SU-DHL-6 (cell line): ENCODE measurements around the gene PM20D1.

Source experiments
- H2AFZ ChIP-seq: fragments of 200-600 bp; sonication (generic); 2 replicates; pipeline ENCODE4 v1.6.1; 2014; ENCODE audit warnings: low read depth, mild to moderate bottlenecking, moderate library complexity, mixed read lengths, antibody characterized with exemption, low read length; ENCODE audit not compliant: severe bottlenecking
- H3F3A ChIP-seq: fragments of 200-600 bp; shearing (Covaris generic); 2 replicates; pipeline ENCODE4 v1.6.0; 2016; ENCODE audit warnings: antibody characterized with exemption, mild to moderate bottlenecking; ENCODE audit not compliant: insufficient read depth
- H3K27ac ChIP-seq: fragments of 200-600 bp; sonication (generic); 2 replicates; pipeline ENCODE4 v1.5.1; 2016; ENCODE audit warnings: low read depth, mild to moderate bottlenecking, low read length, moderate library complexity, mixed read lengths
- H3K27me3 ChIP-seq: fragments of 200-600 bp; sonication (generic), shearing (Covaris generic); 2 replicates; pipeline ENCODE4 v1.6.0; 2014; ENCODE audit warnings: mild to moderate bottlenecking, low read length
- H3K36me3 ChIP-seq: fragments of 200-600 bp; sonication (generic); 2 replicates; pipeline ENCODE4 v1.6.1; 2014; ENCODE audit warnings: mild to moderate bottlenecking, low read length, mixed read lengths
- H3K4me2 ChIP-seq: fragments of 300-600, 200-600 bp; shearing (Covaris generic), sonication (generic); 2 replicates; pipeline ENCODE4 v1.6.0; 2014; ENCODE audit warnings: low read length, low read depth, mild to moderate bottlenecking; ENCODE audit not compliant: poor library complexity, severe bottlenecking
- H3K4me3 ChIP-seq: fragments of 200-600 bp; sonication (generic); 2 replicates; pipeline ENCODE4 v1.5.1; 2014; ENCODE audit warnings: antibody characterized with exemption, low read length, mild to moderate bottlenecking, mixed read lengths; ENCODE audit not compliant: insufficient read depth, poor library complexity, severe bottlenecking
- H3K79me2 ChIP-seq: fragments of 200-600 bp; sonication (generic); 2 replicates; pipeline ENCODE4 v1.6.1; 2014; ENCODE audit warnings: mild to moderate bottlenecking, low read length, moderate library complexity; ENCODE audit not compliant: insufficient read depth
- H3K9ac ChIP-seq: fragments of 200-600 bp; sonication (generic); 2 replicates; pipeline ENCODE4 v1.7.0; 2014; ENCODE audit warnings: mild to moderate bottlenecking, low read length
- H3K9me2 ChIP-seq: fragments of 200-600 bp; sonication (generic); replicated peaks from 2 replicates; pipeline ENCODE4 v1.6.1; 2014; ENCODE audit warnings: low read length; ENCODE audit not compliant: insufficient read depth
- H3K9me3 ChIP-seq: fragments of 200-600 bp; sonication (generic); 2 replicates; pipeline ENCODE4 v1.6.1; 2014; ENCODE audit warnings: low read length, mixed read lengths; ENCODE audit not compliant: insufficient read depth
- H4K20me1 ChIP-seq: fragments of 200-600 bp; sonication (generic); 2 replicates; pipeline ENCODE4 v1.6.1; 2014; ENCODE audit warnings: low read depth, mild to moderate bottlenecking, antibody characterized with exemption, low read length, moderate library complexity, mixed read lengths
- CTCF ChIP-seq: fragments of 200-600 bp; sonication (generic); IDR thresholded peaks from one replicate; pipeline ENCODE4 v1.5.1; 2017; ENCODE audit warnings: antibody characterized with exemption, mild to moderate bottlenecking, low read length, moderate library complexity; ENCODE audit not compliant: insufficient read depth, poor library complexity, severe bottlenecking
- EZH2phosphoT487 ChIP-seq: fragments of 200-600 bp; sonication (generic), shearing (Covaris generic); conservative IDR thresholded peaks from 2 replicates; pipeline ENCODE4 v1.6.1; 2018; ENCODE audit warnings: mild to moderate bottlenecking, antibody characterized with exemption, low read length, moderate library complexity, mixed read lengths

PM20D1 gene

GRCh38 chr1:205832326-205832751 lies 17.6 kb downstream of the PM20D1 start:
- TF ChIP-seq CTCF (no peak), EZH2phosphoT487 (no peak)
- no peak overlapping the region for H3K27ac ChIP-seq

GRCh38 chr1:205827623-205828022 lies 22.3 kb downstream of the PM20D1 start:
- Histone ChIP-seq H3K9me3 (no peaks in the 10 kb centered on the region), H3K36me3 (no peaks in the 10 kb centered on the region), H3K9me2 (no peaks in the 10 kb centered on the region), H3K9ac (no peak overlapping the region), H2AFZ (no peak overlapping the region), H3K79me2 (no peaks in the 10 kb centered on the region), H3K4me2 (no peak overlapping the region), H3K27me3 (no peaks in the 10 kb centered on the region), H4K20me1 (no peaks in the 10 kb centered on the region), H3F3A (peaks cover 12% of the 10 kb centered on the region), H3K27ac (no peak overlapping the region), H3K4me3 (no peak overlapping the region)
- TF ChIP-seq EZH2phosphoT487 (no peak), CTCF (no peak)

More at GRCh38 chr1:205832326-205832751, 17.6 kb downstream of the PM20D1 start:
- H3F3A ChIP-seq, result no peaks in the 10 kb centered on the region
- no peaks in the 10 kb centered on the region for H3K36me3 ChIP-seq
- H3K4me3 ChIP-seq, result no peak overlapping the region
- H3K9me3 ChIP-seq, result no peaks in the 10 kb centered on the region
- no peaks in the 10 kb centered on the region for H4K20me1 ChIP-seq
- H3K79me2 ChIP-seq, result no peaks in the 10 kb centered on the region
- no peaks in the 10 kb centered on the region for H3K9me2 ChIP-seq
- no peaks in the 10 kb centered on the region for H3K27me3 ChIP-seq
- H3K4me2 ChIP-seq, result no peak overlapping the region
- H3K9ac ChIP-seq, result no peak overlapping the region
- no peak overlapping the region for H2AFZ ChIP-seq

GRCh38 chr1:205826995-205827394 lies 22.9 kb downstream of the PM20D1 start:
- H3F3A ChIP-seq, result peaks cover 16% of the 10 kb centered on the region
- no peaks in the 10 kb centered on the region for H3K36me3 ChIP-seq
- no peak overlapping the region for H3K9ac ChIP-seq
- H3K79me2 ChIP-seq, result no peaks in the 10 kb centered on the region
- H3K4me2 ChIP-seq, result no peak overlapping the region
- no peak overlapping the region for H3K27ac ChIP-seq
- H3K9me3 ChIP-seq, result no peaks in the 10 kb centered on the region
- no peaks in the 10 kb centered on the region for H3K27me3 ChIP-seq
- no peaks in the 10 kb centered on the region for H4K20me1 ChIP-seq
- TF ChIP-seq EZH2phosphoT487, result no peak
- TF ChIP-seq CTCF, result no peak
- no peaks in the 10 kb centered on the region for H3K9me2 ChIP-seq
- H2AFZ ChIP-seq, result no peak overlapping the region
- H3K4me3 ChIP-seq, result no peak overlapping the region
